GM23338 (cell line): ENCODE results near the gene C10orf90. TPM values are rescaled to one million over a fixed set of nuclear protein-coding genes. Genes with fewer than 3 reads are reported as not detected.

Source experiments
- ATAC-seq: fragments of 200-7000 bp; cut with Tn5 transposase; 3 replicates; pipeline ENCODE4 v1.9.1; 2020
- DNase-seq: peaks from one replicate; pipeline ENCODE4 v3.0.0-alpha.2; 2015; ENCODE audit warnings: low spot score
- H2AFZ ChIP-seq: fragments of 200-600 bp; sonication (generic); 2 replicates; pipeline ENCODE4 v1.8.0; 2016; ENCODE audit warnings: antibody characterized with exemption, mild to moderate bottlenecking, moderate library complexity
- H3F3A ChIP-seq: fragments of 200-600 bp; sonication (generic); replicated peaks from 2 replicates; pipeline ENCODE4 v1.8.0; 2017; ENCODE audit warnings: antibody characterized with exemption, mixed run types, low read depth
- H3K27ac ChIP-seq: fragments of 200-600 bp; sonication (generic); 2 replicates; pipeline ENCODE4 v1.6.1; 2016; ENCODE audit warnings: low read depth
- H3K27me3 ChIP-seq: fragments of 200-600 bp; sonication (generic); 2 replicates; pipeline ENCODE4 v1.8.0; 2016; ENCODE audit warnings: mild to moderate bottlenecking, mixed run types, moderate library complexity; ENCODE audit not compliant: insufficient read depth
- H3K36me3 ChIP-seq: fragments of 200-600 bp; sonication (generic); 2 replicates; pipeline ENCODE4 v1.8.0; 2016; ENCODE audit warnings: mild to moderate bottlenecking; ENCODE audit not compliant: insufficient read depth
- H3K4me1 ChIP-seq: fragments of 200-600 bp; sonication (generic); 2 replicates; pipeline ENCODE4 v1.8.0; 2016; ENCODE audit warnings: mild to moderate bottlenecking, moderate library complexity; ENCODE audit not compliant: insufficient read depth
- H3K4me2 ChIP-seq: fragments of 200-600 bp; sonication (generic); 2 replicates; pipeline ENCODE4 v1.7.1; 2017; ENCODE audit warnings: mixed run types
- H3K4me3 ChIP-seq: fragments of 200-600 bp; sonication (generic); 2 replicates; pipeline ENCODE4 v1.6.1; 2016; ENCODE audit warnings: mixed run types
- H3K79me2 ChIP-seq: fragments of 200-600 bp; sonication (generic); replicated peaks from 2 replicates; pipeline ENCODE4 v1.8.0; 2017; ENCODE audit warnings: mild to moderate bottlenecking; ENCODE audit not compliant: insufficient read depth
- H3K9me2 ChIP-seq: fragments of 200-600 bp; sonication (generic); 2 replicates; pipeline ENCODE4 v1.8.0; 2017; ENCODE audit not compliant: insufficient read depth
- H4K20me1 ChIP-seq: fragments of 200-600 bp; sonication (generic); replicated peaks from 2 replicates; pipeline ENCODE4 v1.8.0; 2017; ENCODE audit warnings: mild to moderate bottlenecking; ENCODE audit not compliant: insufficient read depth
- H3K27ac Mint-ChIP-seq: 2 replicates; pipeline ENCODE4 v1.8.0; 2020; ENCODE audit warnings: inconsistent platforms, mild to moderate bottlenecking, moderate library complexity, mixed read lengths
- H3K27me3 Mint-ChIP-seq: 3 replicates; pipeline ENCODE4 v1.8.0; 2022; ENCODE audit warnings: low read depth, mild to moderate bottlenecking, moderate library complexity, mixed read lengths, inconsistent platforms; ENCODE audit not compliant: insufficient read depth, poor library complexity
- H3K36me3 Mint-ChIP-seq: 3 replicates; pipeline ENCODE4 v1.8.0; 2021; ENCODE audit warnings: low read depth, mild to moderate bottlenecking, inconsistent platforms, moderate library complexity, mixed read lengths
- H3K4me1 Mint-ChIP-seq: 3 replicates; pipeline ENCODE4 v1.8.0; 2020; ENCODE audit warnings: mild to moderate bottlenecking, inconsistent platforms, mixed read lengths
- H3K4me3 Mint-ChIP-seq: 3 replicates; pipeline ENCODE4 v1.8.0; 2021; ENCODE audit warnings: moderate library complexity, mild to moderate bottlenecking, inconsistent platforms, mixed read lengths
- H3K9me3 Mint-ChIP-seq: 3 replicates; pipeline ENCODE4 v1.8.0; 2020; ENCODE audit warnings: moderate library complexity, mild to moderate bottlenecking, inconsistent platforms, mixed read lengths
- EZH2 ChIP-seq: fragments of 200-600 bp; sonication (generic); IDR thresholded peaks from one replicate; pipeline ENCODE4 v1.8.0; 2017; ENCODE audit warnings: antibody characterized with exemption, mild to moderate bottlenecking, low read depth; ENCODE audit not compliant: unreplicated experiment
- JUNB ChIP-seq: IDR thresholded peaks from one replicate; pipeline ENCODE4 v1.6.1; 2016; ENCODE audit warnings: antibody characterized with exemption; ENCODE audit not compliant: unreplicated experiment
- NANOG ChIP-seq: IDR thresholded peaks from 2 replicates; pipeline ENCODE4 v1.6.1; 2016; ENCODE audit warnings: antibody characterized with exemption, borderline replicate concordance
- POLR2AphosphoS5 ChIP-seq: IDR thresholded peaks from 2 replicates; pipeline ENCODE4 v1.6.1; 2016; ENCODE audit warnings: antibody characterized with exemption, low read depth
- STAT1 ChIP-seq: IDR thresholded peaks from one replicate; pipeline ENCODE4 v1.6.1; 2016; ENCODE audit warnings: antibody characterized with exemption; ENCODE audit not compliant: unreplicated experiment
- ZNF114 ChIP-seq: fragments of 250-450 bp; sonication (Bioruptor Pico); IDR thresholded peaks from 2 replicates; pipeline ENCODE4 v1.5.0; 2020; ENCODE audit warnings: mild to moderate bottlenecking, moderate library complexity
- ZNF331 ChIP-seq: fragments of 250-450 bp; sonication (Bioruptor Pico); IDR thresholded peaks from 2 replicates; pipeline ENCODE4 v1.5.0; 2020; ENCODE audit warnings: low read depth, mild to moderate bottlenecking, moderate library complexity
- polyA plus RNA-seq: library from polyadenylated mRNA; unstranded; fragments of >200 nt; fragmentation: Nextera tagmentation; extraction: Ambion mirVana; gene quantifications from 2 replicates; pipeline ENCODE4 v1.2.1, GENCODE V29; 2016
- total RNA-seq: library from RNA; depleted of rRNA; stranded (reverse); fragments of >200 nt; shearing (Covaris generic); gene quantifications from 2 replicates; pipeline ENCODE4 v1.2.3, GENCODE V29; 2014
- TF ChIP-seq, protein P1 (sequence below): fragments of 250-450 bp; sonication (Bioruptor Pico); IDR thresholded peaks from 2 replicates; pipeline ENCODE4 v1.5.0; 2020; ENCODE audit warnings: mild to moderate bottlenecking, moderate library complexity
- TF ChIP-seq, protein P2 (sequence below), 2 experiments: fragments of 200-600 bp in 1 of 2; sonication (generic) in 1 of 2; conservative IDR thresholded peaks; 2 replicates each; pipeline versions ENCODE4 v1.5.1 to v1.6.1; 2016 to 2017; ENCODE audit warnings: antibody characterized with exemption in 2 of 2, low read depth in 2 of 2, mild to moderate bottlenecking in 2 of 2, moderate library complexity in 1 of 2
- TF ChIP-seq, protein P3 (sequence below): IDR thresholded peaks from 2 replicates; pipeline ENCODE4 v1.6.1; 2016; ENCODE audit warnings: antibody characterized with exemption

C10orf90 gene
- total and polyA plus RNA-seq, 2 experiments from 2014 or later: 0.76 to 0.97 TPM

DNA sequence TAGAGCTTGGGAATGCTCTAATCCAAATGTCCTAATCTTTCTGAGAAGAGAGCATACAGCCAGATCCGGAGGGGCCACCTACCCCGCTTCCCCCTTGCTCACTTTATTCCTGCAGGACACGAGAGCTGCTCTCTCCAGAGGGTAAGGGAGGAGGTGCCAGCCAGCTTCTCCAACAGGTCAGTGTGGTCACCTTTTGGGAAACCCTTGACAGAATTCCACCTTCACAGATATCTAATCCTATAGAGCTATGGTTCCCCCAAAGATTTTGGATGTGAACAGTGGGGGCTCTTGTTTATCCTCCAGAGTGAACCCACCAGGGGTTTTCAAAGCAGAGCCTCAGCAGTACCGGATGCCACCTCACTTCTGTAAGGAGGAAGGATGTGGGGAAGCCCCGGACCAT, 34.6 kb upstream of the C10orf90 start:
- no peak overlapping the region for H3K27ac Mint-ChIP-seq
- no peak for ATAC-seq

DNA sequence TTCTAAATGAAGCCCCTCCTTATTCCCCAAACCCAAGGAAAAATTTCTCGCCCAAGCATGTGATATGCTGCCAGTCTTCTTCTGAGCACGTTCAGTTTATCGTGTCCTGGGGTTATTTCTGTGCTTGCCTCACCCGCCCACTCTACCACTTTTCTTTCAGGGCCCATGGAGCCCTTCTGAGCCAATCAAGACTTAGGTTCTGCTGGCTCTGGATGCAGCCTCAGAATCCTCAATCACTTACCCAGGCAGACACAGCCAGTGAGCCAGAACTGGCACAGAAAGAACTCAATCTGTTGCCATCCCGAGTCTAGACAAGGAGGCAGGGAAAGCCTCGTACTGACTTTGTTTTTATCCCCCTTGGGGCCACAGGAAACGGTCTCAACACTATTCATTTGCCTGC, 34.2 kb upstream of the C10orf90 start:
- Histone ChIP-seq H3K4me1 (peaks cover 15% of the 10 kb centered on the region), H3F3A (no peaks in the 10 kb centered on the region), H3K27me3 (no peaks in the 10 kb centered on the region), H3K27ac (no peak overlapping the region), H3K9me2 (peaks cover 9% of the 10 kb centered on the region; the same call in 1 of the 2 replicates), H3K79me2 (no peaks in the 10 kb centered on the region), H3K36me3 (no peaks in the 10 kb centered on the region), H4K20me1 (no peaks in the 10 kb centered on the region), H2AFZ (peak overlapping the region; percentile 14; the same call in 1 of the 2 replicates), H3K4me3 (no peak overlapping the region), H3K4me2 (no peak overlapping the region)
- H3K4me3 Mint-ChIP-seq: no peak overlapping the region
- peaks cover 33% of the 10 kb centered on the region for H3K4me1 Mint-ChIP-seq
- H3K27me3 Mint-ChIP-seq: peaks cover 21% of the 10 kb centered on the region
- no peak overlapping the region for H3K27ac Mint-ChIP-seq
- H3K9me3 Mint-ChIP-seq: peaks cover 3% of the 10 kb centered on the region; the same call in 1 of the 3 replicates
- DNase-seq (no peak), ATAC-seq (no peak)
- H3K36me3 Mint-ChIP-seq: no peaks in the 10 kb centered on the region
- TF ChIP-seq POLR2AphosphoS5 (no peak), ZNF331 (CRISPR knock-in tag) (no peak), ZNF114 (no peak), EZH2 (no peak), STAT1 (no peak), NANOG (no peak), JUNB (no peak)
- TF ChIP-seq, protein P1, sequence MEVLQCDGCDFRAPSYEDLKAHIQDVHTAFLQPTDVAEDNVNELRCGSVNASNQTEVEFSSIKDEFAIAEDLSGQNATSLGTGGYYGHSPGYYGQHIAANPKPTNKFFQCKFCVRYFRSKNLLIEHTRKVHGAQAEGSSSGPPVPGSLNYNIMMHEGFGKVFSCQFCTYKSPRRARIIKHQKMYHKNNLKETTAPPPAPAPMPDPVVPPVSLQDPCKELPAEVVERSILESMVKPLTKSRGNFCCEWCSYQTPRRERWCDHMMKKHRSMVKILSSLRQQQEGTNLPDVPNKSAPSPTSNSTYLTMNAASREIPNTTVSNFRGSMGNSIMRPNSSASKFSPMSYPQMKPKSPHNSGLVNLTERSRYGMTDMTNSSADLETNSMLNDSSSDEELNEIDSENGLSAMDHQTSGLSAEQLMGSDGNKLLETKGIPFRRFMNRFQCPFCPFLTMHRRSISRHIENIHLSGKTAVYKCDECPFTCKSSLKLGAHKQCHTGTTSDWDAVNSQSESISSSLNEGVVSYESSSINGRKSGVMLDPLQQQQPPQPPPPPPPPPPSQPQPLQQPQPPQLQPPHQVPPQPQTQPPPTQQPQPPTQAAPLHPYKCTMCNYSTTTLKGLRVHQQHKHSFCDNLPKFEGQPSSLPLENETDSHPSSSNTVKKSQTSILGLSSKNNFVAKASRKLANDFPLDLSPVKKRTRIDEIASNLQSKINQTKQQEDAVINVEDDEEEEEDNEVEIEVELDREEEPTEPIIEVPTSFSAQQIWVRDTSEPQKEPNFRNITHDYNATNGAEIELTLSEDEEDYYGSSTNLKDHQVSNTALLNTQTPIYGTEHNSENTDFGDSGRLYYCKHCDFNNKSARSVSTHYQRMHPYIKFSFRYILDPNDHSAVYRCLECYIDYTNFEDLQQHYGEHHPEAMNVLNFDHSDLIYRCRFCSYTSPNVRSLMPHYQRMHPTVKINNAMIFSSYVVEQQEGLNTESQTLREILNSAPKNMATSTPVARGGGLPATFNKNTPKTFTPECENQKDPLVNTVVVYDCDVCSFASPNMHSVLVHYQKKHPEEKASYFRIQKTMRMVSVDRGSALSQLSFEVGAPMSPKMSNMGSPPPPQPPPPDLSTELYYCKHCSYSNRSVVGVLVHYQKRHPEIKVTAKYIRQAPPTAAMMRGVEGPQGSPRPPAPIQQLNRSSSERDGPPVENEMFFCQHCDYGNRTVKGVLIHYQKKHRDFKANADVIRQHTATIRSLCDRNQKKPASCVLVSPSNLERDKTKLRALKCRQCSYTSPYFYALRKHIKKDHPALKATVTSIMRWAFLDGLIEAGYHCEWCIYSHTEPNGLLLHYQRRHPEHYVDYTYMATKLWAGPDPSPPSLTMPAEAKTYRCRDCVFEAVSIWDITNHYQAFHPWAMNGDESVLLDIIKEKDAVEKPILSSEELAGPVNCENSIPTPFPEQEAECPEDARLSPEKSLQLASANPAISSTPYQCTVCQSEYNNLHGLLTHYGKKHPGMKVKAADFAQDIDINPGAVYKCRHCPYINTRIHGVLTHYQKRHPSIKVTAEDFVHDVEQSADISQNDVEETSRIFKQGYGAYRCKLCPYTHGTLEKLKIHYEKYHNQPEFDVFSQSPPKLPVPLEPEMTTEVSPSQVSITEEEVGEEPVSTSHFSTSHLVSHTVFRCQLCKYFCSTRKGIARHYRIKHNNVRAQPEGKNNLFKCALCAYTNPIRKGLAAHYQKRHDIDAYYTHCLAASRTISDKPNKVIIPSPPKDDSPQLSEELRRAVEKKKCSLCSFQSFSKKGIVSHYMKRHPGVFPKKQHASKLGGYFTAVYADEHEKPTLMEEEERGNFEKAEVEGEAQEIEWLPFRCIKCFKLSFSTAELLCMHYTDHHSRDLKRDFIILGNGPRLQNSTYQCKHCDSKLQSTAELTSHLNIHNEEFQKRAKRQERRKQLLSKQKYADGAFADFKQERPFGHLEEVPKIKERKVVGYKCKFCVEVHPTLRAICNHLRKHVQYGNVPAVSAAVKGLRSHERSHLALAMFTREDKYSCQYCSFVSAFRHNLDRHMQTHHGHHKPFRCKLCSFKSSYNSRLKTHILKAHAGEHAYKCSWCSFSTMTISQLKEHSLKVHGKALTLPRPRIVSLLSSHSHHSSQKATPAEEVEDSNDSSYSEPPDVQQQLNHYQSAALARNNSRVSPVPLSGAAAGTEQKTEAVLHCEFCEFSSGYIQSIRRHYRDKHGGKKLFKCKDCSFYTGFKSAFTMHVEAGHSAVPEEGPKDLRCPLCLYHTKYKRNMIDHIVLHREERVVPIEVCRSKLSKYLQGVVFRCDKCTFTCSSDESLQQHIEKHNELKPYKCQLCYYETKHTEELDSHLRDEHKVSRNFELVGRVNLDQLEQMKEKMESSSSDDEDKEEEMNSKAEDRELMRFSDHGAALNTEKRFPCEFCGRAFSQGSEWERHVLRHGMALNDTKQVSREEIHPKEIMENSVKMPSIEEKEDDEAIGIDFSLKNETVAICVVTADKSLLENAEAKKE (CRISPR knock-in tag): no peak
- TF ChIP-seq, protein P2, sequence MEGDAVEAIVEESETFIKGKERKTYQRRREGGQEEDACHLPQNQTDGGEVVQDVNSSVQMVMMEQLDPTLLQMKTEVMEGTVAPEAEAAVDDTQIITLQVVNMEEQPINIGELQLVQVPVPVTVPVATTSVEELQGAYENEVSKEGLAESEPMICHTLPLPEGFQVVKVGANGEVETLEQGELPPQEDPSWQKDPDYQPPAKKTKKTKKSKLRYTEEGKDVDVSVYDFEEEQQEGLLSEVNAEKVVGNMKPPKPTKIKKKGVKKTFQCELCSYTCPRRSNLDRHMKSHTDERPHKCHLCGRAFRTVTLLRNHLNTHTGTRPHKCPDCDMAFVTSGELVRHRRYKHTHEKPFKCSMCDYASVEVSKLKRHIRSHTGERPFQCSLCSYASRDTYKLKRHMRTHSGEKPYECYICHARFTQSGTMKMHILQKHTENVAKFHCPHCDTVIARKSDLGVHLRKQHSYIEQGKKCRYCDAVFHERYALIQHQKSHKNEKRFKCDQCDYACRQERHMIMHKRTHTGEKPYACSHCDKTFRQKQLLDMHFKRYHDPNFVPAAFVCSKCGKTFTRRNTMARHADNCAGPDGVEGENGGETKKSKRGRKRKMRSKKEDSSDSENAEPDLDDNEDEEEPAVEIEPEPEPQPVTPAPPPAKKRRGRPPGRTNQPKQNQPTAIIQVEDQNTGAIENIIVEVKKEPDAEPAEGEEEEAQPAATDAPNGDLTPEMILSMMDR (conservative IDR thresholded peaks at IDR 0.05; ENCODE audit: low read depth in 2 of 2): no peak
- TF ChIP-seq, protein P3, sequence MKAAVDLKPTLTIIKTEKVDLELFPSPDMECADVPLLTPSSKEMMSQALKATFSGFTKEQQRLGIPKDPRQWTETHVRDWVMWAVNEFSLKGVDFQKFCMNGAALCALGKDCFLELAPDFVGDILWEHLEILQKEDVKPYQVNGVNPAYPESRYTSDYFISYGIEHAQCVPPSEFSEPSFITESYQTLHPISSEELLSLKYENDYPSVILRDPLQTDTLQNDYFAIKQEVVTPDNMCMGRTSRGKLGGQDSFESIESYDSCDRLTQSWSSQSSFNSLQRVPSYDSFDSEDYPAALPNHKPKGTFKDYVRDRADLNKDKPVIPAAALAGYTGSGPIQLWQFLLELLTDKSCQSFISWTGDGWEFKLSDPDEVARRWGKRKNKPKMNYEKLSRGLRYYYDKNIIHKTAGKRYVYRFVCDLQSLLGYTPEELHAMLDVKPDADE: no peak

More for the DNA sequence above, 34.6 kb upstream of the C10orf90 start:
- Histone ChIP-seq H4K20me1 (no peaks in the 10 kb centered on the region), H3F3A (no peaks in the 10 kb centered on the region), H3K27ac (no peak overlapping the region), H2AFZ (no peak overlapping the region; the same call in 1 of the 2 replicates), H3K4me1 (peaks cover 15% of the 10 kb centered on the region), H3K79me2 (no peaks in the 10 kb centered on the region), H3K36me3 (no peaks in the 10 kb centered on the region), H3K4me3 (no peak overlapping the region), H3K27me3 (no peaks in the 10 kb centered on the region), H3K4me2 (no peak overlapping the region), H3K9me2 (peaks cover 9% of the 10 kb centered on the region; the same call in 1 of the 2 replicates)
- no peak for DNase-seq
- Mint-ChIP-seq H3K4me3 (no peak overlapping the region), H3K4me1 (peaks cover 33% of the 10 kb centered on the region), H3K36me3 (no peaks in the 10 kb centered on the region), H3K9me3 (peaks cover 3% of the 10 kb centered on the region; the same call in 2 of the 3 replicates), H3K27me3 (peaks cover 21% of the 10 kb centered on the region)
- TF ChIP-seq, protein P3: no peak
